Prostate gland (tissue), 2 donors: ENCODE measurements around the gene MACC1. TPM values are rescaled to one million over a fixed set of nuclear protein-coding genes. Genes with fewer than 3 reads are reported as not detected.

Experiments
- DNase-seq: peaks from one replicate; pipeline ENCODE4 v3.0.0-alpha.2; 2019; ENCODE audit warnings: low spot score
- H3K27ac ChIP-seq, 2 donors: fragments of 200-600 bp; sonication (generic); 2 replicates each; pipeline ENCODE4 v1.5.1; 2017 to 2019
- H3K27me3 ChIP-seq: fragments of 200-600 bp; sonication (generic); replicated peaks from 2 replicates; pipeline ENCODE4 v1.5.1; 2019; ENCODE audit not compliant: insufficient read depth
- H3K36me3 ChIP-seq, 2 donors: fragments of 200-600 bp; sonication (generic); 1 replicate in 1 of 2; 2 replicates in 1 of 2; pipeline versions ENCODE4 v1.5.1 to v1.8.1; 2017 to 2019
- H3K4me1 ChIP-seq: fragments of 200-600 bp; sonication (generic); replicated peaks from 2 replicates; pipeline ENCODE4 v1.5.1; 2019
- H3K4me3 ChIP-seq, 2 donors: fragments of 200-600 bp; sonication (generic); 2 replicates each; pipeline ENCODE4 v1.5.1; 2017 to 2019
- H3K9me3 ChIP-seq: fragments of 200-600 bp; sonication (generic); 2 replicates; pipeline ENCODE4 v1.5.1; 2017
- POLR2A ChIP-seq: fragments of 450-650 bp; IDR thresholded peaks from one replicate; pipeline ENCODE4 v1.6.1; 2016; ENCODE audit warnings: antibody characterized with exemption, mild to moderate bottlenecking
- POLR2AphosphoS5 ChIP-seq: sonication (generic); formaldehyde crosslinking; IDR thresholded peaks from one replicate; pipeline ENCODE4 v1.6.1; 2017; ENCODE audit warnings: antibody characterized with exemption
- WGBS: methylation state at CpG from one replicate; pipeline ENCODE4 v1.1.5; 2018; 5-methylcytosine and 5-hydroxymethylcytosine counted together
- intact Hi-C: fragments of 100-400 bp; cut with DNase I; formaldehyde crosslinking; loops from one replicate; pipeline ENCODE4 v1.14.2; 2022
- total RNA-seq, 2 donors: library from RNA; depleted of rRNA; stranded (reverse); fragments of >200 nt; gene quantifications; one replicate each; pipeline ENCODE4 v1.1.0, GENCODE V29; 2016
- TF ChIP-seq, protein P1 (sequence below), 4 experiments: fragments of 200-600 bp in 2 of 4; fragments of 450-650 bp in 2 of 4; sonication (generic) in 2 of 4; IDR thresholded peaks; 1 replicate in 3 of 4; 2 replicates in 1 of 4; pipeline ENCODE4 v1.5.1; 2016 to 2019; ENCODE audit warnings: antibody characterized with exemption in 4 of 4, mild to moderate bottlenecking in 2 of 4, moderate library complexity in 2 of 4

MACC1 gene
- total RNA-seq, 2 donors from 2014 or later = 3.0 to 3.4 TPM

DNA sequence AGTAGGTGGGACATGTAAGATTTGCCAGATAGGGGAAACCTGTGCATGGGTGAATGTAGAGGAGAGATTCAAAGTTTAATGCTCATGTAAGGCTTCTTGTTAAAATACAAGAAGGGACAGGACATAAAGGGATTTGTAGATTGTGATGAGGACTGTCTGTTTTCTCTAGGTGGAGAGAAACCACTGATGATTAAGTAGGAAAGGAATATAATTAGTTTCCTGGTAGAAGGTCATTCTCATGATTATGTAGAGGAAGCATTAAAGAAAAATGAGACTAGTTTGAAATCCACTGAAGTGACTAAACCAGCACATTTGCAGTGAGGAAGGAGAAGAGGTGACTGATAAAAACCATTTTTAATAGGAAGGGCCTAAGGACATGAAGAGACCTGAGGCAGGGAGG, 19.6 kb upstream of the MACC1 start:
- TF ChIP-seq, protein P1, sequence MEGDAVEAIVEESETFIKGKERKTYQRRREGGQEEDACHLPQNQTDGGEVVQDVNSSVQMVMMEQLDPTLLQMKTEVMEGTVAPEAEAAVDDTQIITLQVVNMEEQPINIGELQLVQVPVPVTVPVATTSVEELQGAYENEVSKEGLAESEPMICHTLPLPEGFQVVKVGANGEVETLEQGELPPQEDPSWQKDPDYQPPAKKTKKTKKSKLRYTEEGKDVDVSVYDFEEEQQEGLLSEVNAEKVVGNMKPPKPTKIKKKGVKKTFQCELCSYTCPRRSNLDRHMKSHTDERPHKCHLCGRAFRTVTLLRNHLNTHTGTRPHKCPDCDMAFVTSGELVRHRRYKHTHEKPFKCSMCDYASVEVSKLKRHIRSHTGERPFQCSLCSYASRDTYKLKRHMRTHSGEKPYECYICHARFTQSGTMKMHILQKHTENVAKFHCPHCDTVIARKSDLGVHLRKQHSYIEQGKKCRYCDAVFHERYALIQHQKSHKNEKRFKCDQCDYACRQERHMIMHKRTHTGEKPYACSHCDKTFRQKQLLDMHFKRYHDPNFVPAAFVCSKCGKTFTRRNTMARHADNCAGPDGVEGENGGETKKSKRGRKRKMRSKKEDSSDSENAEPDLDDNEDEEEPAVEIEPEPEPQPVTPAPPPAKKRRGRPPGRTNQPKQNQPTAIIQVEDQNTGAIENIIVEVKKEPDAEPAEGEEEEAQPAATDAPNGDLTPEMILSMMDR (IDR thresholded peaks at IDR 0.05) = no peak
- no peak for TF ChIP-seq POLR2AphosphoS5
- TF ChIP-seq POLR2A = no peak
- no peak overlapping the region for H3K4me3 ChIP-seq
- DNase-seq = no peak
- H3K9me3 ChIP-seq = no peaks in the 10 kb centered on the region
- H3K36me3 ChIP-seq = no peaks in the 10 kb centered on the region
- no peaks in the 10 kb centered on the region for H3K4me1 ChIP-seq
- no peaks in the 10 kb centered on the region for H3K27me3 ChIP-seq
- intact Hi-C loops = no loop called here
- no peak overlapping the region for H3K27ac ChIP-seq

DNA sequence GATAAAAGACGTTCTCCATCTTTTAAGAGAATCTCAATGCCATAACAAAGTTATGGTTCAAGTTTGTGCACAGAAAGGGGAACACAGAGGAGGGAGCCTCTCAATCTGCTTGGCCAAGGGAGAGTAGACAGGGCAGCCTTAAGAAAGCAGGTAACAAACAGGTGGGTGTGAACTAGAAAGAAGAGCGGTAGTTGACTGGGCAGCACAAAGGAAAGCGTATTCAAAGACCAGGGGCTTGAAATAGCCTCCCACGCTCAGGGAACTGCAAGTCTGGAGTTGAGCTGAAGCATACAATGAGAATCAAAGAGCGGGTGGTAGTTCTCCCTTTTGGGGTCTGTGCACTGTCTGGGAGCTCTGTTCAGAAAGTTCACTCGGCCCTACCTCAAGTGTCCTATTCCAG, 18.9 kb upstream of the MACC1 start:
- no peak for DNase-seq
- no peaks in the 10 kb centered on the region for H3K36me3 ChIP-seq
- TF ChIP-seq, protein P1 (IDR thresholded peaks at IDR 0.05) = no peak
- TF ChIP-seq POLR2A = no peak
- no peak for TF ChIP-seq POLR2AphosphoS5
- WGBS = 97% methylated on average over 6 of the region's 6 CpGs
- no peak overlapping the region for H3K4me3 ChIP-seq
- H3K27ac ChIP-seq = no peak overlapping the region
- no peaks in the 10 kb centered on the region for H3K27me3 ChIP-seq
- no peaks in the 10 kb centered on the region for H3K9me3 ChIP-seq
- H3K4me1 ChIP-seq = no peaks in the 10 kb centered on the region
- intact Hi-C loops = no loop called here

DNA sequence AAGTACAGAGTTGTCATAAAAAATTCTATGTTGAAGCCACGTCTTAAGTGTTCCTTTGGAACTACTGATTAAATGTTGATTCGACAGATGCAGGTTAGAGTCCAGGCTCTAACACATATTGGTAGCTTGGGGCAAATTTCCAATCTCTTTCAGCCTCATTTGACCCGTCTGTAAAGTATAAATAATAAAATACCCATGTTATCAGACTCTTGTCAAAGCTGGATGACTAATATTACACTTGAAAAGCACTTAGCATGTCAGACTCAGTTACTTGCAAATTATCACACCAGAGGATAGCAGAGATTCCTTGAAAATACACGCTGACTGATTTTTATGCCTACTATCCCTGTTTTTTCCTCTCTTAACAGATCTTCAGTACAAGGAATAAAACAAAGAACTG, 18.1 kb upstream of the MACC1 start:
- intact Hi-C loops = no loop called here
- no peaks in the 10 kb centered on the region for H3K9me3 ChIP-seq
- H3K4me3 ChIP-seq = no peak overlapping the region
- H3K4me1 ChIP-seq = no peaks in the 10 kb centered on the region
- no peaks in the 10 kb centered on the region for H3K27me3 ChIP-seq
- DNase-seq = no peak
- H3K36me3 ChIP-seq = no peaks in the 10 kb centered on the region
- no peak overlapping the region for H3K27ac ChIP-seq
- 80% methylated on average over 4 of the region's 4 CpGs for WGBS
- TF ChIP-seq POLR2A (no peak), POLR2AphosphoS5 (no peak)
- TF ChIP-seq, protein P1 (IDR thresholded peaks at IDR 0.05) = no peak

DNA sequence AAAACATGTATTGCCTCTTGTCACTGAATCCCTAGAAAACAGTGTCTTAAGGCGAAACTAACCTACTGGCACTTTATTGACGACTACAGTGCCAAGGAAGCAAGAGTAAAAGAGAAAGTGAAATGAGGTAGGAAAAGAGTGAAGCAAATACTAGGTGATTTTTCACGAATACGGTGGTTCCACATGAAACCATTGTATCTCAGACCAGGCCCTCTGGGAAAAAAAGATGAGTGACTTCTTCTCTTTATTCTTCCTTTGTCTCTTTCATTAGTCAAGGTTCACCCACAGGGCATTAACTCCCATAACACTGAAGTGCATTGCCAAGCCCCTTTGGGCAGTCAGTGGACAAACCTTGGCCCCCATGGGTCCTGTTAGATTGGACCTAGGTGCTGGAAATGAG, 16.2 kb upstream of the MACC1 start:
- Histone ChIP-seq H3K4me3 (no peak overlapping the region), H3K36me3 (no peaks in the 10 kb centered on the region), H3K27ac (no peak overlapping the region), H3K9me3 (no peaks in the 10 kb centered on the region), H3K27me3 (no peaks in the 10 kb centered on the region), H3K4me1 (no peaks in the 10 kb centered on the region)
- TF ChIP-seq POLR2A = no peak
- intact Hi-C loops = no loop called here
- WGBS = 93% methylated on average over 4 of the region's 4 CpGs
- no peak for DNase-seq

DNA sequence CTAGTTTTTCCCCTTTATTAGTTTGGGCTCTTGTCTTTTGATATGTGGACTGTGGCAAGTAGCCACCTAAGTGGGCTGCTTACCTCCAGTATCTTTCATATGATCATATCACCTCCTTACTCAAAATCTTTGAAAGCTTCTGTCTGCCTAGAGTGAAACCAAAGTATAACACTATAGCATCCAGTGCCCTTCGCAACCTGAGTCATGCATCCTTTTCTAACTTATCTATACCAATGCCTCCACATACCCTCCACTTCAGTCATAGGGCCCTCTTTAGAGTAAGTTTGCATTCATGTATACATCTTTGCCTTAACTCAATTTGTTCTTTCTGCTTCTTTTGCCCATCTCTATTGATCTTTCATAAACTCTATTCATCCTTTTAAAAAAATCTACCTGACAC, 15.7 kb upstream of the MACC1 start:
- intact Hi-C loops = no loop called here
- 97% methylated on average over 1 of the region's 1 CpG for WGBS
- Histone ChIP-seq H3K4me1 (no peaks in the 10 kb centered on the region), H3K4me3 (no peak overlapping the region), H3K27ac (no peak overlapping the region), H3K36me3 (no peaks in the 10 kb centered on the region), H3K9me3 (no peaks in the 10 kb centered on the region), H3K27me3 (no peaks in the 10 kb centered on the region)
- DNase-seq = no peak
- no peak for TF ChIP-seq POLR2AphosphoS5
- TF ChIP-seq POLR2A = no peak
- TF ChIP-seq, protein P1 (IDR thresholded peaks at IDR 0.05) = no peak
